Endothelial cell of umbilical vein (primary cell): Measurements from ENCODE around the gene ST6GALNAC3.

Experiments
- CTCF ChIP-seq, 2 donors: IDR thresholded peaks; 1 replicate in 1 of 2; 2 replicates in 1 of 2; pipeline ENCODE4 v1.5.1; 2011; ENCODE audit warnings: low read length in 2 of 2, mild to moderate bottlenecking in 2 of 2, moderate library complexity in 2 of 2, control low read depth in 1 of 2, inconsistent platforms in 1 of 2, low read depth in 1 of 2; ENCODE audit not compliant: insufficient read depth in 1 of 2; ENCODE audit errors: extremely low read depth in 1 of 2
- EZH2 ChIP-seq: IDR thresholded peaks from 2 replicates; pipeline ENCODE4 v1.6.1; 2012; ENCODE audit warnings: borderline replicate concordance, low read depth, mild to moderate bottlenecking, moderate library complexity, low read length, inconsistent platforms; ENCODE audit not compliant: severe bottlenecking

GRCh38 chr1:76203127-76203526 is 128.6 kb downstream of the ST6GALNAC3 start:
- TF ChIP-seq CTCF (IDR thresholded peaks at IDR 0.05; ENCODE audit: extremely low read depth in 1 of 2, insufficient read depth in 1 of 2, low read depth in 1 of 2, low read length in 2 of 2), result no peak
- TF ChIP-seq EZH2, result no peak
